KMS-11 (cell line): ENCODE measurements around the gene CCDC158.

Experiments used
- H2AFZ ChIP-seq: fragments of 200-600 bp; sonication (generic); 2 replicates; pipeline ENCODE4 v1.6.1; 2016; ENCODE audit warnings: antibody characterized with exemption, mixed run types, low read depth
- H3K27ac ChIP-seq: fragments of 200-600 bp; sonication (generic); 2 replicates; pipeline ENCODE4 v1.6.1; 2016; ENCODE audit warnings: mild to moderate bottlenecking, mixed run types
- H3K27me3 ChIP-seq: fragments of 200-600 bp; sonication (generic); 2 replicates; pipeline ENCODE4 v1.6.1; 2017; ENCODE audit warnings: mild to moderate bottlenecking, low read depth, mixed run types, moderate library complexity; ENCODE audit not compliant: insufficient read depth
- H3K36me3 ChIP-seq: fragments of 200-600 bp; sonication (generic); 2 replicates; pipeline ENCODE4 v1.6.1; 2017; ENCODE audit warnings: mild to moderate bottlenecking, mixed run types; ENCODE audit not compliant: insufficient read depth
- H3K4me1 ChIP-seq: fragments of 200-600 bp; sonication (generic); 2 replicates; pipeline ENCODE4 v1.6.1; 2016; ENCODE audit warnings: mild to moderate bottlenecking, low read depth, mixed run types; ENCODE audit not compliant: poor library complexity, severe bottlenecking
- H3K4me2 ChIP-seq: fragments of 200-600 bp; sonication (generic); 2 replicates; pipeline ENCODE4 v1.7.0; 2016; ENCODE audit warnings: mild to moderate bottlenecking, mixed run types
- H3K4me3 ChIP-seq: fragments of 200-600 bp; sonication (generic); IDR thresholded peaks from 2 replicates; pipeline ENCODE4 v1.6.1; 2017; ENCODE audit warnings: low read depth, low read length, mixed read lengths; ENCODE audit not compliant: insufficient read depth
- H3K79me2 ChIP-seq: fragments of 200-600 bp; sonication (generic); 2 replicates; pipeline ENCODE4 v1.6.1; 2016; ENCODE audit warnings: low read depth, mixed run types; ENCODE audit not compliant: insufficient read depth
- H3K9ac ChIP-seq: fragments of 200-600 bp; sonication (generic); 2 replicates; pipeline ENCODE4 v1.6.1; 2016; ENCODE audit warnings: mild to moderate bottlenecking, mixed run types
- H4K20me1 ChIP-seq: fragments of 200-600 bp; sonication (generic); 2 replicates; pipeline ENCODE4 v1.6.1; 2016; ENCODE audit warnings: mild to moderate bottlenecking, mixed run types; ENCODE audit not compliant: insufficient read depth
- TF ChIP-seq, protein P1 (sequence below): fragments of 200-600 bp; sonication (generic); conservative IDR thresholded peaks from 2 replicates; pipeline ENCODE4 v1.6.1; 2017; ENCODE audit warnings: low read depth, mild to moderate bottlenecking, antibody characterized with exemption, low read length, moderate library complexity, mixed read lengths

The CCDC158 gene

GRCh38 chr4:76275486-76276124 is 145.3 kb downstream of the CCDC158 start:
- Histone ChIP-seq H3K4me2 (peak overlapping the region; percentile 75; the same call in 1 of the 2 replicates), H3K27ac (no peak overlapping the region), H3K9ac (no peak overlapping the region), H2AFZ (no peak overlapping the region), H3K4me3 (no peak overlapping the region), H3K79me2 (no peaks in the 10 kb centered on the region), H3K36me3 (no peaks in the 10 kb centered on the region), H3K4me1 (peaks cover 51% of the 10 kb centered on the region), H3K27me3 (no peaks in the 10 kb centered on the region), H4K20me1 (no peaks in the 10 kb centered on the region)
- TF ChIP-seq, protein P1, sequence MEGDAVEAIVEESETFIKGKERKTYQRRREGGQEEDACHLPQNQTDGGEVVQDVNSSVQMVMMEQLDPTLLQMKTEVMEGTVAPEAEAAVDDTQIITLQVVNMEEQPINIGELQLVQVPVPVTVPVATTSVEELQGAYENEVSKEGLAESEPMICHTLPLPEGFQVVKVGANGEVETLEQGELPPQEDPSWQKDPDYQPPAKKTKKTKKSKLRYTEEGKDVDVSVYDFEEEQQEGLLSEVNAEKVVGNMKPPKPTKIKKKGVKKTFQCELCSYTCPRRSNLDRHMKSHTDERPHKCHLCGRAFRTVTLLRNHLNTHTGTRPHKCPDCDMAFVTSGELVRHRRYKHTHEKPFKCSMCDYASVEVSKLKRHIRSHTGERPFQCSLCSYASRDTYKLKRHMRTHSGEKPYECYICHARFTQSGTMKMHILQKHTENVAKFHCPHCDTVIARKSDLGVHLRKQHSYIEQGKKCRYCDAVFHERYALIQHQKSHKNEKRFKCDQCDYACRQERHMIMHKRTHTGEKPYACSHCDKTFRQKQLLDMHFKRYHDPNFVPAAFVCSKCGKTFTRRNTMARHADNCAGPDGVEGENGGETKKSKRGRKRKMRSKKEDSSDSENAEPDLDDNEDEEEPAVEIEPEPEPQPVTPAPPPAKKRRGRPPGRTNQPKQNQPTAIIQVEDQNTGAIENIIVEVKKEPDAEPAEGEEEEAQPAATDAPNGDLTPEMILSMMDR, result no peak

DNA sequence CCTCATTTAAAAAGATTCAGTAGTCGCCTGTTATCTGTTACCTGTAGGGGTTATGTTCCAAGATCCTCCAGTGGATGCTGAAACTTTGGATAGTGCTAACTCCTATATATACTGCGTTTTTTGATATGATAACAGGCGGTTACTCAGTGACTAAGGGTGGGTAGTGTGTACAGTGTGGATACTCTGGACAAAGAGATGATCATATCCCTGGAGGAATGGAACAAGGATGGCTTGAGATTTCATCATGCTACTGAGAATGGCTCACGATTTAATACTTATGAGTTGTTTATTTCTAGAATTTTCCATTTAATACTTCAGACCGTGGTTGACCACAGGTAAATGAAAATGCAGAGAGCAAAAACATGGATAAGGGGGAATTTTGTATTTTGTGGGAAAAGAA is 147.9 kb downstream of the CCDC158 start:
- Histone ChIP-seq H3K27me3 (no peaks in the 10 kb centered on the region), H3K79me2 (no peaks in the 10 kb centered on the region), H2AFZ (no peak overlapping the region), H4K20me1 (no peaks in the 10 kb centered on the region), H3K36me3 (no peaks in the 10 kb centered on the region), H3K4me2 (no peak overlapping the region), H3K4me3 (no peak overlapping the region), H3K4me1 (peaks cover 40% of the 10 kb centered on the region), H3K27ac (no peak overlapping the region), H3K9ac (no peak overlapping the region)
- TF ChIP-seq, protein P1, result no peak

DNA sequence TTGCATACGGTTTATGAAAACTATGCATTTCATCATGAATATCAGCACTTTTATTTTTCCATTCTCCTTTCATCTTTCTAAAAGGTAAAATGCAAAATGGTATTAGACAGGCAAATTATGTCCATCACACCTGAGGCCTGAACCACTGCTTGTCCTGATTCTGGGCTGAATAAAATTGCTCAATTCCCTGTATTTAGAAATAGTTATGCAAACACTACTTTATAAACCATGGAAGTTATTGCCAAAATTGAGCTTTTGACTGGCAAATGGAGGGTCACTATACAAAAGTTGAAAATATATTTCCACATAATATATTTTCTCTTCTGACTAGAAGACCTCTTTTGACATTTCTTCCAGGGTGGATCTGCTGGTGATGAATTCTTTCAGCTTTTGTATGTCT is 148.4 kb downstream of the CCDC158 start:
- H2AFZ ChIP-seq, result no peak overlapping the region
- H3K4me1 ChIP-seq, result peaks cover 35% of the 10 kb centered on the region
- H3K9ac ChIP-seq, result no peak overlapping the region
- H3K27me3 ChIP-seq, result no peaks in the 10 kb centered on the region
- no peaks in the 10 kb centered on the region for H3K36me3 ChIP-seq
- H3K4me3 ChIP-seq, result no peak overlapping the region
- H3K4me2 ChIP-seq, result no peak overlapping the region
- TF ChIP-seq, protein P1, result no peak
- no peak overlapping the region for H3K27ac ChIP-seq
- no peaks in the 10 kb centered on the region for H4K20me1 ChIP-seq
- no peaks in the 10 kb centered on the region for H3K79me2 ChIP-seq

DNA sequence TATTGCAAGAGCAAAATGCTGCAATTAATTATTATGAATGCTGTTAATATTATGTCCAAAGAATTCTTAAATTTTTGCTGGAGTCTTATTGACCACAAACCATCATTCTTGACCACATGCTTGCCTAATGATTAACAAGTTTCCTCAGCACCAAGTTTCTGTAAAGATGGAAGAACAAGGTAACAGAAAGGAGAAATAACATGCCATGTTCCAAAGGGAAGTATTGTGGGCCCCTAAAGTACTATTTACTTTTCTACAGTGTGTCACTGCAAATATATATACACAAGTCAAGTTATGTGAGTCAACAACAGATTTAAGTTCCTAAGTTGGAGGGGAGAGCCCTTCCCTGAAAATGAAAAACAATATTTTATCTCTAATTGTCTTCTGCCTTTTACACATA is 148.9 kb downstream of the CCDC158 start:
- Histone ChIP-seq H3K36me3 (no peaks in the 10 kb centered on the region), H3K79me2 (no peaks in the 10 kb centered on the region), H3K27ac (no peak overlapping the region), H3K4me3 (no peak overlapping the region), H3K4me1 (peaks cover 30% of the 10 kb centered on the region), H3K9ac (no peak overlapping the region), H3K27me3 (no peaks in the 10 kb centered on the region), H4K20me1 (no peaks in the 10 kb centered on the region), H3K4me2 (no peak overlapping the region), H2AFZ (no peak overlapping the region)
- TF ChIP-seq, protein P1, result no peak
